SK-N-SH (cell line): ENCODE measurements around the gene B4GALNT2. TPM values are rescaled to one million over a fixed set of nuclear protein-coding genes. Genes with fewer than 3 reads are reported as not detected.

ENCODE experiments used
- CTCF ChIA-PET: fragments of 300-600, 350-600 bp; formaldehyde crosslinking; extraction: SDS; loops from one replicate; lab custom pipeline; 2021; lab: Yijun Ruan, JAX
- POLR2A ChIA-PET: fragments of 350-600 bp; sonication (Branson Sonifier 250); formaldehyde crosslinking; extraction: SDS; loops from one replicate; lab custom pipeline; 2020; ENCODE audit warnings: antibody characterized with exemption, inconsistent platforms; lab: Yijun Ruan, JAX
- DNase-seq: peaks from one replicate; pipeline ENCODE4 v3.0.0; 2012
- H2AFZ ChIP-seq: fragments of 200-600 bp; sonication (generic); 2 replicates; pipeline ENCODE4 v1.8.1; 2016; ENCODE audit warnings: antibody characterized with exemption, mild to moderate bottlenecking, low read depth
- H3F3A ChIP-seq: fragments of 200-600 bp; sonication (generic); replicated peaks from 2 replicates; pipeline ENCODE3; 2016; ENCODE audit warnings: antibody characterized with exemption, mild to moderate bottlenecking; ENCODE audit not compliant: insufficient read depth
- H3K27ac ChIP-seq, 2 experiments: fragments of 200-500 bp in 1 of 2; fragments of 200-600 bp in 1 of 2; sonication (Bioruptor generic) in 1 of 2; sonication (generic), shearing (Covaris generic) in 1 of 2; 2 replicates each; pipeline versions ENCODE4 v1.5.1 to v1.6.1; 2014 to 2016; ENCODE audit warnings: low read depth in 2 of 2, inconsistent platforms in 1 of 2, low read length in 1 of 2, mild to moderate bottlenecking in 1 of 2, mixed read lengths in 1 of 2
- H3K27me3 ChIP-seq: fragments of 200-600 bp; sonication (generic), shearing (Covaris generic); 2 replicates; pipeline ENCODE4 v1.6.1; 2016; ENCODE audit warnings: mixed run types; ENCODE audit not compliant: insufficient read depth
- H3K36me3 ChIP-seq, 2 experiments: fragments of 200-500 bp in 1 of 2; fragments of 200-600 bp in 1 of 2; sonication (Bioruptor generic) in 1 of 2; sonication (generic) in 1 of 2; replicated peaks in 1 of 2; 2 replicates each; pipeline versions ENCODE3 to v1.5.1; 2014 to 2016; ENCODE audit warnings: low read length in 1 of 2, mild to moderate bottlenecking in 1 of 2; ENCODE audit not compliant: insufficient read depth in 2 of 2, control insufficient read depth in 1 of 2
- H3K4me1 ChIP-seq, 2 experiments: fragments of 200-500 bp in 1 of 2; fragments of 200-600 bp in 1 of 2; sonication (Bioruptor generic) in 1 of 2; sonication (generic), shearing (Covaris generic) in 1 of 2; 2 replicates each; pipeline versions ENCODE4 v1.5.1 to v1.6.1; 2014 to 2016; ENCODE audit warnings: low read depth in 1 of 2, low read length in 1 of 2, mixed run types in 1 of 2; ENCODE audit not compliant: insufficient read depth in 2 of 2, control insufficient read depth in 1 of 2
- H3K4me2 ChIP-seq: fragments of 200-600 bp; sonication (generic), shearing (Covaris generic); 2 replicates; pipeline ENCODE4 v1.6.1; 2017; ENCODE audit warnings: mixed run types
- H3K4me3 ChIP-seq, 2 experiments: fragments of 200-500 bp in 1 of 2; fragments of 200-600 bp in 1 of 2; sonication (Bioruptor generic) in 1 of 2; sonication (generic), shearing (Covaris generic) in 1 of 2; 2 replicates each; pipeline versions ENCODE4 v1.5.1 to v1.8.1; 2014 to 2016; ENCODE audit warnings: low read depth in 2 of 2, inconsistent platforms in 1 of 2, low read length in 1 of 2, mild to moderate bottlenecking in 1 of 2, mixed read lengths in 1 of 2, moderate library complexity in 1 of 2
- H3K79me2 ChIP-seq: fragments of 200-600 bp; sonication (generic); 2 replicates; pipeline ENCODE4 v1.8.1; 2017; ENCODE audit warnings: mild to moderate bottlenecking; ENCODE audit not compliant: insufficient read depth
- H3K9ac ChIP-seq: fragments of 200-600 bp; sonication (generic); 2 replicates; pipeline ENCODE4 v1.6.1; 2017; ENCODE audit warnings: mixed run types
- H3K9me2 ChIP-seq: fragments of 200-600 bp; sonication (generic); 2 replicates; pipeline ENCODE4 v1.6.1; 2017; ENCODE audit warnings: mixed run types
- H3K9me3 ChIP-seq: fragments of 200-600 bp; sonication (generic); 2 replicates; pipeline ENCODE4 v1.6.1; 2017; ENCODE audit warnings: mixed run types, mild to moderate bottlenecking, moderate library complexity
- H4K20me1 ChIP-seq: fragments of 200-600 bp; sonication (generic); 2 replicates; pipeline ENCODE4 v1.6.1; 2017; ENCODE audit warnings: mild to moderate bottlenecking, mixed run types; ENCODE audit not compliant: insufficient read depth
- CHD2 ChIP-seq: fragments of 150-350 bp; IDR thresholded peaks from 2 replicates; pipeline ENCODE4 v1.6.1; 2018; ENCODE audit warnings: low read length; ENCODE audit not compliant: partially characterized antibody
- CTCF ChIP-seq: fragments of 200-600 bp; sonication (generic); IDR thresholded peaks from 2 replicates; pipeline ENCODE4 v1.6.1; 2017; ENCODE audit warnings: antibody characterized with exemption, mild to moderate bottlenecking, moderate library complexity
- ELF1 ChIP-seq: IDR thresholded peaks from 2 replicates; pipeline ENCODE4 v1.4.0; 2012
- EZH2phosphoT487 ChIP-seq: fragments of 200-600 bp; sonication (generic); IDR thresholded peaks from 2 replicates; pipeline ENCODE4 v1.6.1; 2017; ENCODE audit warnings: low read depth, mixed run types, mild to moderate bottlenecking, antibody characterized with exemption, moderate library complexity, borderline replicate concordance
- FOSL2 ChIP-seq: IDR thresholded peaks from 2 replicates; pipeline ENCODE4 v1.4.0; 2012; ENCODE audit warnings: low read depth, mild to moderate bottlenecking, moderate library complexity, borderline replicate concordance
- FOXM1 ChIP-seq: IDR thresholded peaks from 2 replicates; pipeline ENCODE4 v1.4.0; 2012; ENCODE audit warnings: low read depth, mild to moderate bottlenecking
- GABPA ChIP-seq: IDR thresholded peaks from 2 replicates; pipeline ENCODE4 v1.4.0; 2012; ENCODE audit warnings: low read depth, mild to moderate bottlenecking
- MXI1 ChIP-seq: IDR thresholded peaks from 2 replicates; pipeline ENCODE4 v1.6.1; 2012; ENCODE audit warnings: mild to moderate bottlenecking, low read depth, low read length, improper control_type of control experiment
- NFIC ChIP-seq: IDR thresholded peaks from 2 replicates; pipeline ENCODE4 v1.4.0; 2012; ENCODE audit warnings: borderline replicate concordance
- RAD21 ChIP-seq: IDR thresholded peaks from 2 replicates; pipeline ENCODE4 v1.6.1; 2012; ENCODE audit warnings: mild to moderate bottlenecking, low read length
- RCOR1 ChIP-seq: fragments of 150-350 bp; IDR thresholded peaks from 2 replicates; pipeline ENCODE4 v1.6.1; 2017; ENCODE audit warnings: antibody characterized with exemption, low read length
- RFX5 ChIP-seq: IDR thresholded peaks from 2 replicates; pipeline ENCODE4 v1.6.1; 2012; ENCODE audit warnings: mild to moderate bottlenecking, improper control_type of control experiment, low read length
- SIN3A ChIP-seq: IDR thresholded peaks from 2 replicates; pipeline ENCODE4 v1.6.1; 2012; ENCODE audit warnings: low read depth, mild to moderate bottlenecking, low read length, moderate library complexity, borderline replicate concordance
- SMC3 ChIP-seq: IDR thresholded peaks from 2 replicates; pipeline ENCODE4 v1.6.1; 2012; ENCODE audit warnings: low read depth, low read length, improper control_type of control experiment
- TAF1 ChIP-seq: IDR thresholded peaks from 2 replicates; pipeline ENCODE4 v1.6.1; 2012; ENCODE audit warnings: low read depth, mild to moderate bottlenecking, low read length, moderate library complexity, borderline replicate concordance
- TEAD4 ChIP-seq: IDR thresholded peaks from 2 replicates; pipeline ENCODE4 v1.4.0; 2012; ENCODE audit warnings: mild to moderate bottlenecking, borderline replicate concordance; ENCODE audit not compliant: insufficient read depth
- WGBS: methylation state at CpG from one replicate; pipeline ENCODE4 v1.1.6; 2017; ENCODE audit warnings: low lambda C conversion rate; 5-methylcytosine and 5-hydroxymethylcytosine counted together
- polyA plus RNA-seq, 3 experiments: library from polyadenylated mRNA; depleted of rRNA; stranded (reverse); fragments of >200 nt; gene quantifications; 2 replicates each; pipeline ENCODE4 v1.2.3, GENCODE V29; 2012

The B4GALNT2 gene
- polyA plus RNA-seq, 1 of the 3 experiments (the other 2 are of a cell fraction) = not detected

GRCh38 chr17:49180303-49180702 is 47.7 kb downstream of the B4GALNT2 start:
- H3K27ac ChIP-seq = no peak overlapping the region
- H3K79me2 ChIP-seq = no peaks in the 10 kb centered on the region
- H3K36me3 ChIP-seq = no peaks in the 10 kb centered on the region
- POLR2A ChIA-PET = no interaction called here
- H3F3A ChIP-seq = no peaks in the 10 kb centered on the region
- H3K4me3 ChIP-seq = peak overlapping the region in 1 of 2 experiments; percentile 9; a peak in 1 of 4 replicates
- no peak overlapping the region for H3K9ac ChIP-seq
- H3K4me2 ChIP-seq = no peak overlapping the region
- DNase-seq = peak; percentile 78
- no peaks in the 10 kb centered on the region for H3K4me1 ChIP-seq
- no peaks in the 10 kb centered on the region for H4K20me1 ChIP-seq
- CTCF ChIA-PET = interaction anchor here (0.6 to 7.3 kb wide), 26 partner anchors 9 to 502 kb away, joined by 3 to 100 read pairs (median 5); partner anchors contain the start of gene PHOSPHO1
- H2AFZ ChIP-seq = no peak overlapping the region
- no peaks in the 10 kb centered on the region for H3K9me2 ChIP-seq
- WGBS = 6% methylated on average over 5 of the region's 5 CpGs
- peaks cover 55% of the 10 kb centered on the region; the same call in 1 of the 2 replicates for H3K27me3 ChIP-seq
- peak; percentile 97 for TF ChIP-seq CTCF
- TF ChIP-seq EZH2phosphoT487 = no peak
- no peak for TF ChIP-seq RFX5
- no peak for TF ChIP-seq RCOR1
- TF ChIP-seq NFIC = no peak
- peak; percentile 37; the same call in 1 of the 2 replicates for TF ChIP-seq GABPA
- peak; percentile 82 for TF ChIP-seq RAD21
- peak; percentile 68 for TF ChIP-seq SMC3
- peaks cover 12% of the 10 kb centered on the region; the same call in 1 of the 2 replicates for H3K9me3 ChIP-seq

- H3K4me3 ChIP-seq = no peak overlapping the region
- CTCF ChIA-PET = interaction anchor here (0.7 to 7.3 kb wide), 17 partner anchors 8 to 112 kb away, joined by 3 to 100 read pairs (median 7); partner anchors contain the start of gene PHOSPHO1
- 29% methylated on average over 6 of the region's 6 CpGs for WGBS
Measured at GRCh38 chr17:49180998-49181635, 48.5 kb downstream of the B4GALNT2 start.

More at GRCh38 chr17:49180998-49181635, 48.5 kb downstream of the B4GALNT2 start:
- no peak for DNase-seq
- Histone ChIP-seq H3K9ac (no peak overlapping the region), H3K27me3 (peaks cover 46% of the 10 kb centered on the region; the same call in 1 of the 2 replicates), H4K20me1 (no peaks in the 10 kb centered on the region), H3K4me2 (no peak overlapping the region), H3F3A (no peaks in the 10 kb centered on the region), H3K9me2 (no peaks in the 10 kb centered on the region), H3K9me3 (peaks cover 9% of the 10 kb centered on the region; the same call in 1 of the 2 replicates), H3K79me2 (no peaks in the 10 kb centered on the region), H3K4me1 (no peaks in the 10 kb centered on the region), H3K27ac (no peak overlapping the region), H3K36me3 (no peaks in the 10 kb centered on the region), H2AFZ (no peak overlapping the region)
- TF ChIP-seq RCOR1 (no peak), TAF1 (no peak), FOXM1 (no peak), NFIC (no peak), MXI1 (no peak), FOSL2 (no peak), TEAD4 (no peak), CTCF (no peak), ELF1 (no peak), SIN3A (no peak), CHD2 (no peak), GABPA (no peak)
- POLR2A ChIA-PET = no interaction called here
